H9 (cell line): ENCODE measurements around the gene OPA3. TPM values are rescaled to one million over a fixed set of nuclear protein-coding genes. Genes with fewer than 3 reads are reported as not detected.

ENCODE experiments used
- DNase-seq: peaks from one replicate; pipeline ENCODE4 v3.0.0-alpha.2; 2017
- H2AFZ ChIP-seq: one replicate; pipeline ENCODE4 v1.6.1; 2013; ENCODE audit warnings: mild to moderate bottlenecking, low read length, control low read depth, moderate library complexity
- H2AK5ac ChIP-seq: 2 replicates; pipeline ENCODE4 v1.6.1; 2013; ENCODE audit warnings: low read length, control low read depth, mixed read lengths; ENCODE audit not compliant: insufficient read length
- H2BK120ac ChIP-seq: one replicate; pipeline ENCODE4 v1.6.1; 2013; ENCODE audit warnings: low read depth, mild to moderate bottlenecking, low read length, control low read depth, inconsistent platforms; ENCODE audit not compliant: poor library complexity, severe bottlenecking
- H2BK12ac ChIP-seq: 2 replicates; pipeline ENCODE4 v1.6.1; 2013; ENCODE audit warnings: low read length, control low read depth, mixed read lengths, low read depth; ENCODE audit not compliant: insufficient read length
- H2BK15ac ChIP-seq: 2 replicates; pipeline ENCODE4 v1.6.1; 2013; ENCODE audit warnings: low read depth, low read length, control low read depth
- H2BK20ac ChIP-seq: one replicate; pipeline ENCODE4 v1.6.1; 2013; ENCODE audit warnings: low read depth, mild to moderate bottlenecking, low read length, control low read depth, inconsistent platforms; ENCODE audit not compliant: poor library complexity, severe bottlenecking
- H2BK5ac ChIP-seq: 2 replicates; pipeline ENCODE4 v1.6.1; 2013; ENCODE audit warnings: low read length, control low read depth, mixed read lengths; ENCODE audit not compliant: insufficient read length
- H3K14ac ChIP-seq: 2 replicates; pipeline ENCODE4 v1.6.1; 2013; ENCODE audit warnings: low read length, control low read depth; ENCODE audit not compliant: insufficient read depth
- H3K18ac ChIP-seq: 2 replicates; pipeline ENCODE4 v1.6.1; 2013; ENCODE audit warnings: low read depth, mild to moderate bottlenecking, mixed read lengths, low read length, control low read depth; ENCODE audit not compliant: insufficient read length
- H3K23ac ChIP-seq: 2 replicates; pipeline ENCODE4 v1.6.1; 2013; ENCODE audit warnings: low read length, control low read depth, mixed read lengths, low read depth; ENCODE audit not compliant: insufficient read length
- H3K23me2 ChIP-seq: 2 replicates; pipeline ENCODE4 v1.6.1; 2013; ENCODE audit warnings: low read depth, mild to moderate bottlenecking, mixed read lengths, low read length, control low read depth; ENCODE audit not compliant: insufficient read length, poor library complexity, severe bottlenecking
- H3K27ac ChIP-seq: 2 replicates; pipeline ENCODE4 v1.5.1; 2013; ENCODE audit warnings: low read length, control low read depth, mixed read lengths, low read depth; ENCODE audit not compliant: insufficient read length
- H3K27me3 ChIP-seq: 2 replicates; pipeline ENCODE4 v1.6.1; 2013; ENCODE audit warnings: low read length, control low read depth, inconsistent platforms; ENCODE audit not compliant: insufficient read depth
- H3K4ac ChIP-seq: 2 replicates; pipeline ENCODE4 v1.6.1; 2013; ENCODE audit warnings: low read depth, mild to moderate bottlenecking, control low read depth, inconsistent platforms, low read length, moderate library complexity
- H3K4me1 ChIP-seq: 2 replicates; pipeline ENCODE4 v1.6.1; 2013; ENCODE audit warnings: low read length, control low read depth, inconsistent platforms; ENCODE audit not compliant: insufficient read depth
- H3K4me2 ChIP-seq: 2 replicates; pipeline ENCODE4 v1.6.1; 2013; ENCODE audit warnings: low read length, control low read depth, mixed read lengths; ENCODE audit not compliant: insufficient read length, insufficient read depth
- H3K56ac ChIP-seq: 2 replicates; pipeline ENCODE4 v1.6.1; 2013; ENCODE audit warnings: low read depth, mild to moderate bottlenecking, mixed read lengths, low read length, control low read depth; ENCODE audit not compliant: insufficient read length
- H3K79me1 ChIP-seq: 2 replicates; pipeline ENCODE4 v1.6.1; 2013; ENCODE audit warnings: low read depth, mild to moderate bottlenecking, moderate library complexity, low read length, control low read depth, inconsistent platforms; ENCODE audit not compliant: insufficient read depth, poor library complexity, severe bottlenecking
- H3K79me2 ChIP-seq: 2 replicates; pipeline ENCODE4 v1.6.1; 2013; ENCODE audit warnings: low read length, control low read depth, inconsistent platforms; ENCODE audit not compliant: insufficient read depth
- H3K9ac ChIP-seq: 2 replicates; pipeline ENCODE4 v1.6.1; 2013; ENCODE audit warnings: low read length, control low read depth, mixed read lengths; ENCODE audit not compliant: insufficient read length; ENCODE audit errors: extremely low read depth
- H3K9me3 ChIP-seq: one replicate; pipeline ENCODE4 v1.6.1; 2013; ENCODE audit warnings: low read depth, low read length, inconsistent platforms; ENCODE audit not compliant: control insufficient read depth
- H3T11ph ChIP-seq: one replicate; pipeline ENCODE4 v1.6.1; 2013; ENCODE audit warnings: mild to moderate bottlenecking, low read length, control low read depth, inconsistent platforms
- H4K20me1 ChIP-seq: one replicate; pipeline ENCODE4 v1.6.1; 2013; ENCODE audit not compliant: control insufficient read depth, insufficient read length, insufficient read depth
- H4K5ac ChIP-seq: 2 replicates; pipeline ENCODE4 v1.6.1; 2013; ENCODE audit warnings: low read depth, mild to moderate bottlenecking, mixed read lengths, low read length, control low read depth; ENCODE audit not compliant: insufficient read length
- H4K8ac ChIP-seq: replicated peaks from 2 replicates; pipeline ENCODE4 v1.6.1; 2013; ENCODE audit warnings: low read length, control low read depth, mixed read lengths, low read depth; ENCODE audit not compliant: insufficient read length
- H4K91ac ChIP-seq: 2 replicates; pipeline ENCODE4 v1.6.1; 2013; ENCODE audit warnings: low read depth, mild to moderate bottlenecking, moderate library complexity, mixed read lengths, low read length, control low read depth; ENCODE audit not compliant: insufficient read length
- H3K27ac Mint-ChIP-seq, 3 experiments: 2 replicates in 2 of 3; 3 replicates in 1 of 3; pipeline ENCODE4 v1.8.0; 2020 to 2021; ENCODE audit warnings: mixed read lengths in 3 of 3, mild to moderate bottlenecking in 1 of 3, moderate library complexity in 1 of 3
- H3K27me3 Mint-ChIP-seq: 2 replicates; pipeline ENCODE4 v1.8.0; 2021; ENCODE audit warnings: low read depth, mild to moderate bottlenecking, moderate library complexity, mixed read lengths
- H3K36me3 Mint-ChIP-seq, 3 experiments: 2 replicates in 2 of 3; 3 replicates in 1 of 3; pipeline ENCODE4 v1.8.0; 2020 to 2021; ENCODE audit warnings: low read depth in 3 of 3, mixed read lengths in 3 of 3; ENCODE audit not compliant: insufficient read depth in 1 of 3
- H3K4me1 Mint-ChIP-seq, 2 experiments: 2 replicates each; pipeline ENCODE4 v1.8.0; 2020; ENCODE audit warnings: mixed read lengths in 2 of 2
- H3K4me3 Mint-ChIP-seq, 2 experiments: 2 replicates in 1 of 2; 3 replicates in 1 of 2; pipeline ENCODE4 v1.8.0; 2020 to 2021; ENCODE audit warnings: mild to moderate bottlenecking in 2 of 2, mixed read lengths in 2 of 2, moderate library complexity in 1 of 2
- H3K9me3 Mint-ChIP-seq, 2 experiments: 2 replicates in 1 of 2; 3 replicates in 1 of 2; pipeline ENCODE4 v1.8.0; 2020; ENCODE audit warnings: mild to moderate bottlenecking in 2 of 2, mixed read lengths in 2 of 2, moderate library complexity in 1 of 2
- CTCF ChIP-seq: fragments of 200-600 bp; sonication (generic); conservative IDR thresholded peaks from 3 replicates; pipeline ENCODE4 v1.8.0; 2021; ENCODE audit warnings: antibody characterized with exemption, mild to moderate bottlenecking
- WGBS: extraction: QIAGEN DNeasy Blood & Tissue Kit; methylation state at CpG from one replicate; pipeline ENCODE4 v1.1.7; 2013; ENCODE audit warnings: missing lambda C conversion rate, low lambda C conversion rate, mixed read lengths; ENCODE audit not compliant: insufficient read length; ENCODE audit errors: extremely low coverage; 5-methylcytosine and 5-hydroxymethylcytosine counted together
- total RNA-seq: library from RNA; stranded (reverse); gene quantifications from 2 replicates; pipeline ENCODE4 v1.2.1, GENCODE V29; 2021

The OPA3 gene
- total RNA-seq, 1 experiment from 2014 or later: 13.0 TPM

DNA sequence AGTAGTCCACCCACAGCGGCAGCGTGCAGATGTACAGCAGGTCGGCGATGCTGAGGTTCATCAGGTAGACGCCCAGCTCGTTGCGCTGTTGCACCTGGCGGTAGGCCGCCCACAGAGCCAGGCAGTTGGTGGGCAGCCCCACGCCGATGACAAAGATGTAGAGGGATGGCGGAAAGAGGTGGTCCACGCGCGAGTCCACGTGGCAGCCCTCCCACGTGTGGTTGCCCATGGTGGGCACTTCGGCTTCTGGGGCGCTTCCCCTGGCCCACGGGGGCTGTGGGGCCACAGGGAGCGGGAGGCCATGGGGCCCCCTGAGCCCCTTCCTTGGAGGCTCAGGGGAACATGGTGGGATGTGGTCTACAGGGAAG is 7.0 kb upstream of the OPA3 start:
- peaks cover 2 to 18% of the 10 kb centered on the region in 2 experiments for H3K4me1 Mint-ChIP-seq

More for the DNA sequence above, 7.0 kb upstream of the OPA3 start:
- Histone ChIP-seq H2BK12ac (no peak overlapping the region), H3K79me2 (no peaks in the 10 kb centered on the region), H2BK20ac (no peak overlapping the region), H4K8ac (no peak overlapping the region), H4K20me1 (no peaks in the 10 kb centered on the region), H3K27me3 (peaks cover 6% of the 10 kb centered on the region; the same call in 1 of the 2 replicates), H4K5ac (no peak overlapping the region), H3K23me2 (no peaks in the 10 kb centered on the region), H3K56ac (no peak overlapping the region), H3K4me1 (no peaks in the 10 kb centered on the region), H3K79me1 (no peaks in the 10 kb centered on the region), H3K9me3 (no peaks in the 10 kb centered on the region), H3K23ac (no peak overlapping the region), H3K4me2 (no peak overlapping the region), H3K18ac (no peak overlapping the region), H2BK120ac (no peak overlapping the region), H2BK5ac (no peak overlapping the region), H2AFZ (no peak overlapping the region), H3T11ph (no peak overlapping the region), H3K4ac (no peak overlapping the region), H2BK15ac (no peak overlapping the region), H3K9ac (no peak overlapping the region), H3K27ac (no peak overlapping the region), H2AK5ac (no peak overlapping the region), H4K91ac (no peak overlapping the region), H3K14ac (no peak overlapping the region)
- no peak for DNase-seq
- Mint-ChIP-seq H3K4me3 (no peak overlapping the region; a peak in 1 of 5 replicates), H3K9me3 (peaks cover 0 to 6% of the 10 kb centered on the region in 2 experiments; a peak in 2 of 5 replicates), H3K27me3 (peaks cover 53% of the 10 kb centered on the region), H3K36me3 (no peaks in the 10 kb centered on the region), H3K27ac (no peak overlapping the region)
- WGBS: no CpG with 5 or more reads among the region's 21 CpGs
- TF ChIP-seq CTCF: no peak
